GM12801 (cell line): Measurements from ENCODE around the gene DNAH2.

Source experiments
- TF ChIP-seq, protein P1 (sequence below): IDR thresholded peaks from one replicate; pipeline ENCODE4 v1.5.1; 2011; ENCODE audit warnings: control low read depth; ENCODE audit not compliant: insufficient read length; ENCODE audit errors: extremely low read depth

DNAH2 gene

GRCh38 chr17:7789131-7789530 is 71.6 kb downstream of the DNAH2 start:
- TF ChIP-seq, protein P1, sequence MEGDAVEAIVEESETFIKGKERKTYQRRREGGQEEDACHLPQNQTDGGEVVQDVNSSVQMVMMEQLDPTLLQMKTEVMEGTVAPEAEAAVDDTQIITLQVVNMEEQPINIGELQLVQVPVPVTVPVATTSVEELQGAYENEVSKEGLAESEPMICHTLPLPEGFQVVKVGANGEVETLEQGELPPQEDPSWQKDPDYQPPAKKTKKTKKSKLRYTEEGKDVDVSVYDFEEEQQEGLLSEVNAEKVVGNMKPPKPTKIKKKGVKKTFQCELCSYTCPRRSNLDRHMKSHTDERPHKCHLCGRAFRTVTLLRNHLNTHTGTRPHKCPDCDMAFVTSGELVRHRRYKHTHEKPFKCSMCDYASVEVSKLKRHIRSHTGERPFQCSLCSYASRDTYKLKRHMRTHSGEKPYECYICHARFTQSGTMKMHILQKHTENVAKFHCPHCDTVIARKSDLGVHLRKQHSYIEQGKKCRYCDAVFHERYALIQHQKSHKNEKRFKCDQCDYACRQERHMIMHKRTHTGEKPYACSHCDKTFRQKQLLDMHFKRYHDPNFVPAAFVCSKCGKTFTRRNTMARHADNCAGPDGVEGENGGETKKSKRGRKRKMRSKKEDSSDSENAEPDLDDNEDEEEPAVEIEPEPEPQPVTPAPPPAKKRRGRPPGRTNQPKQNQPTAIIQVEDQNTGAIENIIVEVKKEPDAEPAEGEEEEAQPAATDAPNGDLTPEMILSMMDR = no peak

DNA sequence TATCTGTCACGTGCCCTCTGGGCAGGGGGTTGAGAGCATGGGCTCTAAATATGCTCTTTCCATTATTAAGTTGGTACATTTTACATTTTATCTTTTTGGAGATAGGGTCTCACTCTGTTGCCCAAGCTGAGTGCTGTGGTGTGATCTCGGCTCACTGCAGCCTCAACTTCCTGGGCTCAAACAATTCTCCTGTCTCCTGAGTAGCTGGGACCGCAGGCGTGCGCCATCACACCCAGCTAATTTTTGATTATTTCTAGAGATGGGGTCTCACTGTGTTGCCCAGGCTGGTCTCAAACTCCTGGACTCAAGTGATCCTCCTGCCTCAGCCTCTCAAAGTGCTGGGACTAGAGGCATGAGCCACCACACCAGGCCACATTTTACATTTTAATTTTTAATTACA is 72.6 kb downstream of the DNAH2 start:
- TF ChIP-seq, protein P1 = no peak

DNA sequence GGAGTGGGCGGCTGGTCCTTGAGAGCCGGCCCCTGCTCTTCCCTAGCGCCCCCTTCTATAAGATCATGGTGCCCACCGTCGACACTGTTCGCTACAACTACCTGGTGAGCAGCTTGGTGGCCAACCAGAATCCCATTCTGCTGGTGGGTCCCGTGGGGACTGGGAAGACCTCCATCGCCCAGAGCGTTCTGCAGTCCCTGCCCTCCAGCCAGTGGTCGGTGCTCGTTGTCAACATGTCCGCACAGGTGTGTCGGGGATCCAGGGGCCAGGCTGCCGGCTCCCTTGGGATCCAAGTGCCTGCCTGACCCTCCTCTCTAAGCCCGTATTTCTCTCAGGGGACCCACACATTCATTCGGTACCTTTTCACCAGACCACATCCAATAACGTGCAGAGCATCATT is 75.1 kb downstream of the DNAH2 start:
- TF ChIP-seq, protein P1 = no peak

GRCh38 chr17:7794075-7794663 is 76.6 kb downstream of the DNAH2 start:
- TF ChIP-seq, protein P1 = no peak

DNA sequence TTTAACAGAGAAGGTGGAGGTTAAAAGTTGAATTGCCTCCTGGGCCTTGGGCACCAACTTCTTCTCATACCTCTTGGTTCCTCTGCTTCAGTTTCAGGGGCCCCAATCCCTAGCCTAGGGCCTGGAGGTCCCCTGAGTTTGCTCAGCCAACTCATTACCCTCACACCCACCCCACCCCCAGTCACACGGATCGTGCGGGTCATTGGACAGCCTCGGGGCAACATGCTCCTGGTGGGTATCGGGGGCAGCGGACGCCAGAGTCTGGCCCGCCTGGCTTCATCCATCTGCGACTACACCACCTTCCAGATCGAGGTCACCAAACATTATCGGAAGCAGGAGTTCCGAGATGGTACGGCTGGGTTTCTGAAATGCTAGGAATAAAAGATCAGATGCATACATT is 80.4 kb downstream of the DNAH2 start:
- TF ChIP-seq, protein P1 = no peak

DNA sequence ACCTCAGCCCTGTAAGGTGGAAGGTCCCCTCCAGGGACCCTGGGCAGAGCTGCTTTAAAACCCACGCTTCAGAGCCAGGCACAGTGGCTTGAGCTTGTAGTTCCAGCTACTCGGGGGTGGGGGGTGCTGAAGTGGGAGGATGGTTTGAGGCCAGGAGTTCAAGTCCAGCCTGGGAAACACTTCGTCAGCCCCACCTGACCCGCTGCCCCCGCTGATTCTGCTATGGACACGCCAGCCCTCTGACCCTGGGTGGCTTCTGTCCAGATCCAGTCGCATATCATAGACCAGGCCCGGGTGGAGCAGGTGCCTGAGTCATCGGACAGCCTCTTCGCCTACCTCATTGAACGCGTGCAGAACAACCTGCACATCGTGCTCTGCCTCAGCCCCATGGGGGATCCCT is 81.3 kb downstream of the DNAH2 start:
- TF ChIP-seq, protein P1 = no peak

DNA sequence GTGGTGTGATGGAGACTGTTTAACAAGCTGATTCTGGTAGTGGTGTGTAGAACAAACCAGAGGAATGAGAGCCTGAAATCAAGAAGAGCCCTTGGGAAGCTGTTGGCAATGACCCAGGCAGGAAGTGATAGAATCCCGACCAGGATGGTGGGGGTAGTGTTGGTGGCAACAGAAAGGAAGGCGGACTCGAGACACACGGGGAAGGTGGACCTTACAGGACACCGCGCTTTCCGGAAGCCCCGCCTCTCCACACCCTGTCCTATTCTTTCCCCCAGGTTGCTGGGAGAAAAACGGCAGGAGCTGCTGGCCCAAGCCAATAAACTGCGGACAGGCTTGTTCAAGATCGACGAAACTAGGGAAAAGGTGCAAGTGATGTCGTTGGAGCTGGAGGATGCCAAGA is 86.4 kb downstream of the DNAH2 start:
- TF ChIP-seq, protein P1 = no peak
